ENCODE results near the gene NTM. TPM values are rescaled to one million over a fixed set of nuclear protein-coding genes. Genes with fewer than 3 reads are reported as not detected.

Gene NTM
- total RNA-seq, 1 experiment from 2014 or later, result 9.9 TPM

GRCh38 chr11:131476266-131476665 lies 105.9 kb downstream of the NTM start:
- Histone ChIP-seq H3K23ac (ENCODE audit: insufficient read length, low read depth, low read length) (no peak overlapping the region), H3K4me2 (ENCODE audit: insufficient read depth, insufficient read length, low read length) (no peak overlapping the region), H4K5ac (ENCODE audit: insufficient read length, low read depth, low read length) (no peak overlapping the region), H2BK20ac (ENCODE audit: low read depth, low read length, poor library complexity, severe bottlenecking) (no peak overlapping the region), H4K91ac (ENCODE audit: insufficient read length, low read depth, low read length) (no peak overlapping the region), H3K27me3 (ENCODE audit: insufficient read depth, low read length) (no peaks in the 10 kb centered on the region; the same call in 1 of the 2 replicates), H2BK120ac (ENCODE audit: low read depth, low read length, poor library complexity, severe bottlenecking) (no peak overlapping the region), H2AK5ac (ENCODE audit: insufficient read length, low read length) (no peak overlapping the region), H3K79me1 (ENCODE audit: insufficient read depth, low read depth, low read length, poor library complexity, severe bottlenecking) (no peaks in the 10 kb centered on the region), H3K4me1 (ENCODE audit: insufficient read depth, low read length) (peaks cover 3% of the 10 kb centered on the region; the same call in 1 of the 2 replicates), H3K4ac (ENCODE audit: low read depth, low read length) (no peak overlapping the region), H3K23me2 (ENCODE audit: insufficient read length, low read depth, low read length, poor library complexity, severe bottlenecking) (no peaks in the 10 kb centered on the region), H3K18ac (ENCODE audit: insufficient read length, low read depth, low read length) (no peak overlapping the region), H2BK5ac (ENCODE audit: insufficient read length, low read length) (no peak overlapping the region), H4K8ac (replicated peaks; ENCODE audit: insufficient read length, low read depth, low read length) (no peak overlapping the region), H4K20me1 (ENCODE audit: control insufficient read depth, insufficient read depth, insufficient read length) (no peaks in the 10 kb centered on the region), H2AFZ (ENCODE audit: low read length) (no peak overlapping the region), H3K56ac (ENCODE audit: insufficient read length, low read depth, low read length) (no peak overlapping the region), H2BK15ac (ENCODE audit: low read depth, low read length) (no peak overlapping the region), H3K27ac (ENCODE audit: insufficient read length, low read depth, low read length) (no peak overlapping the region), H3K79me2 (ENCODE audit: insufficient read depth, low read length) (no peaks in the 10 kb centered on the region), H2BK12ac (ENCODE audit: insufficient read length, low read depth, low read length) (no peak overlapping the region), H3K9ac (ENCODE audit: extremely low read depth, insufficient read length, low read length) (no peak overlapping the region), H3K9me3 (ENCODE audit: control insufficient read depth, low read depth, low read length) (no peaks in the 10 kb centered on the region), H3T11ph (ENCODE audit: low read length) (no peak overlapping the region), H3K14ac (ENCODE audit: insufficient read depth, low read length) (no peak overlapping the region)
- H3K4me3 Mint-ChIP-seq, result no peak overlapping the region
- H3K36me3 Mint-ChIP-seq (ENCODE audit: insufficient read depth in 1 of 3, low read depth in 3 of 3), result no peaks in the 10 kb centered on the region
- TF ChIP-seq CTCF (conservative IDR thresholded peaks at IDR 0.05), result no peak
- DNase-seq, result no peak
- H3K4me1 Mint-ChIP-seq, result peaks cover 11 to 12% of the 10 kb centered on the region in 2 experiments
- WGBS (ENCODE audit: extremely low coverage, insufficient read length, low lambda C conversion rate), result no CpG with 5 or more reads among the region's 2 CpGs
- H3K27ac Mint-ChIP-seq, result no peak overlapping the region
- no peaks in the 10 kb centered on the region for H3K9me3 Mint-ChIP-seq
- no peaks in the 10 kb centered on the region; the same call in none of the 2 replicates for H3K27me3 Mint-ChIP-seq (ENCODE audit: low read depth)
